Left lobe of liver (tissue), 2 donors: ENCODE data around the gene SUFU. TPM values are rescaled to one million over a fixed set of nuclear protein-coding genes. Genes with fewer than 3 reads are reported as not detected.
"Not testable (repeated sequence)": the region's sequence is repeated elsewhere in the genome, so short reads cannot be mapped to it uniquely, and the experiment has no call there.

ENCODE experiments used
- ATAC-seq: fragments of 200-7000 bp; cut with Tn5 transposase; one replicate; pipeline ENCODE4 v1.9.1; 2020; ENCODE audit warnings: mild to moderate bottlenecking, moderate library complexity
- DNase-seq: peaks from one replicate; pipeline ENCODE4 v3.0.0-alpha.2; 2020; ENCODE audit warnings: low spot score
- total RNA-seq: library from RNA; stranded (reverse); gene quantifications from one replicate; pipeline ENCODE4 v1.2.1, GENCODE V29; 2021
- donor health status: DM: no; HTN: no; CAD: no; lungs with moderate emphysema.
- donor health status: DM: no; HTN: yes; CAD: no.

Gene SUFU
- total RNA-seq, 1 donor from 2014 or later, result 6.8 TPM

- ATAC-seq, result no peak
- no peak for DNase-seq
These were observed 27.2 kb upstream of the SUFU start for GRCh38 chr10:102476466-102477141.

DNA sequence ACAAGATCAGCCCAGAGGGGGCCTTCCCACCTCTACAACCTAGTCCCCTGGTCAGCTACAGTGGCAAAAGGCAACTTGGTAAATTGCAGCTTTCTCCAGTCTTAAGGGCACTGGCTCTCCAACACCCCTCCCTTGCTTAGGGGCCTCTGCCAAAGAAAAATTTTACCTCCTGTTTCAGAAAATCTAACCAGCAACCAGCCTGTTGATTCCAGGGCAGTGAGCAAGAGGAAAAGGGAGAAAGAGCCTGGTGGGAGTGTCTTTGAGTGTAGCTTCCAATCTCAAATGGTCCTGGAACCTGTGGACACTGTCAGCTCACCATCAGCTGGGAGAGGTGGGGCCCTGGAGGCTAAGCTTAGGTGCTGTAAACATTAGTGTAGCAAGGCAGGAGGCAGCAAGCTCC, 24.1 kb upstream of the SUFU start:
- ATAC-seq (no peak), DNase-seq (no peak)

DNA sequence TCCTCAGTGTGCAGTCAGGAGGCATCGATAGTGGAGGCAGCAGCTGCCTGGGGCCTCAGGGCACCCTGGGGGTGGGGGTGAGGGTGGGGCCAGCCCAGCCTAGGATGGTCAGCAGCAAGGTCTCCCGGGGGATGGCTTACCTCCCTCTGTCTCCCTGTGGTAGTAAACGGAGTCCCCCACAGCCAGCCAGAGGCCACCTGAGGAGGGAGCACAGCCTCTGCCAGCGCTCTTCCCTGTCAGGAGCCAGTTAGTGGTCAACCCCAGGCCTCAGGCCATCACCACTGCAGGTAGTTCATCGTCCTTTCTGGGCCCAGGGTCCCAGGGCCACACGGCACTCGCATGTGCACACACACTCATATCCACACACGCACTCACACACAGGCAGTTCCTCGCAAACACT, 23.4 kb upstream of the SUFU start:
- ATAC-seq, result no peak

GRCh38 chr10:102484021-102484420, 19.8 kb upstream of the SUFU start:
- ATAC-seq (no peak), DNase-seq (no peak)

More for the DNA sequence above, 23.4 kb upstream of the SUFU start:
- DNase-seq, result no peak

GRCh38 chr10:102485093-102485784, 18.5 kb upstream of the SUFU start:
- DNase-seq (no peak), ATAC-seq (no peak)

- ATAC-seq (no peak), DNase-seq (no peak)
These were observed 12.6 kb upstream of the SUFU start for GRCh38 chr10:102491136-102491535.

GRCh38 chr10:102492344-102492939, 11.3 kb upstream of the SUFU start:
- no peak for DNase-seq
- ATAC-seq, result no peak

GRCh38 chr10:102492983-102493382, 10.8 kb upstream of the SUFU start:
- peak; percentile 66 for ATAC-seq
- DNase-seq, result no peak

DNA sequence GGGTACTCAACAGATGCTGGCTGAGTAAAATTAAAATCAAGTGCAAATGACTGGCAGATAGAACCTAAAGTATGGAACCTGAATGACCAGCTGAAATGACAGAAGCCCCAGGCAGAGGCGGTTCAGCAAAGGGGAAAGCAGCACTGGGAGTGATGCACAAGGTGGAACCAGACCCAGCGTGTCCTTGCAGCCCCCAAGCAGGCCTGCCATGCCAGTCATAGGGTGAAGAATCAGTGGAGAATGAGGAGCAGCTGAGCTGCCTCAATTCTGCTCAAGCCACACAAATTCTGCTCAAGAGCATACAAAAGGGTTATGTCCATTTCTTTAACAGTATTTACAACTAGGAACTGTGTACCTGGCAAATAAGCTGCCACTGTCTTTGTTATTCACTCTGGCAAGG, 10.0 kb upstream of the SUFU start:
- no peak for DNase-seq
- ATAC-seq, result no peak

- ATAC-seq, result no peak
These were observed 6.2 kb upstream of the SUFU start for GRCh38 chr10:102497545-102497944.

GRCh38 chr10:102499356-102499755, 4.4 kb upstream of the SUFU start:
- no peak for DNase-seq

More at GRCh38 chr10:102497545-102497944, 6.2 kb upstream of the SUFU start:
- no peak for DNase-seq

DNA sequence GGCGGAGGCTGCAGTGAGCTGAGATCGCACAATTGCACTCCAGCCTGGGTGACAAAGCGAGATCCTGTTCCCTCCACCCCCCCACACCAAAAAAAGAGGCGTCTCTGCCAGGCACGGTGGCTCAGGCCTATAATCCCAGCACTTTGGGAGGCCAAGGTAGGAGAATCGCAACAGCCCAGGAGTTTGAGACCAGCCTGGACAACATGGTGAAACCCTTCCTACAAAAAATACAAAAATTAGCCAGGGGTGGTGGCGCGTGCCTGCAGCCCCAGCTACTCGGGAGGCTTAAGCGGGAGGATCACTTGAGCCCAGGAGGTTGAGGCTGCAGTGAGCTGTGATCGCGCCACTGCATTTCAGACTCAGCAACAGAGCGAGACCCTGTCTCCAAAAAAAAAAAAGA, 3.1 kb upstream of the SUFU start:
- not testable (repeated sequence) for ATAC-seq, DNase-seq

More at GRCh38 chr10:102499356-102499755, 4.4 kb upstream of the SUFU start:
- ATAC-seq, result no peak

- DNase-seq (no peak), ATAC-seq (no peak)
These were observed 2.4 kb upstream of the SUFU start for GRCh38 chr10:102501201-102502028.

- peak; percentile 100 for DNase-seq
- peak; percentile 76 for ATAC-seq
These were observed 1.8 kb upstream of the SUFU start for GRCh38 chr10:102502029-102502336.

GRCh38 chr10:102502337-102503151, 1.2 kb upstream of the SUFU start, which contains the start of gene ACTR1A:
Gene ACTR1A, minus strand, starts transcription at chr10:102502712. Its CDS starts 65 bp downstream, at chr10:102502647.
- DNase-seq, result peak; percentile 98
- ATAC-seq, result peak; percentile 77

DNA sequence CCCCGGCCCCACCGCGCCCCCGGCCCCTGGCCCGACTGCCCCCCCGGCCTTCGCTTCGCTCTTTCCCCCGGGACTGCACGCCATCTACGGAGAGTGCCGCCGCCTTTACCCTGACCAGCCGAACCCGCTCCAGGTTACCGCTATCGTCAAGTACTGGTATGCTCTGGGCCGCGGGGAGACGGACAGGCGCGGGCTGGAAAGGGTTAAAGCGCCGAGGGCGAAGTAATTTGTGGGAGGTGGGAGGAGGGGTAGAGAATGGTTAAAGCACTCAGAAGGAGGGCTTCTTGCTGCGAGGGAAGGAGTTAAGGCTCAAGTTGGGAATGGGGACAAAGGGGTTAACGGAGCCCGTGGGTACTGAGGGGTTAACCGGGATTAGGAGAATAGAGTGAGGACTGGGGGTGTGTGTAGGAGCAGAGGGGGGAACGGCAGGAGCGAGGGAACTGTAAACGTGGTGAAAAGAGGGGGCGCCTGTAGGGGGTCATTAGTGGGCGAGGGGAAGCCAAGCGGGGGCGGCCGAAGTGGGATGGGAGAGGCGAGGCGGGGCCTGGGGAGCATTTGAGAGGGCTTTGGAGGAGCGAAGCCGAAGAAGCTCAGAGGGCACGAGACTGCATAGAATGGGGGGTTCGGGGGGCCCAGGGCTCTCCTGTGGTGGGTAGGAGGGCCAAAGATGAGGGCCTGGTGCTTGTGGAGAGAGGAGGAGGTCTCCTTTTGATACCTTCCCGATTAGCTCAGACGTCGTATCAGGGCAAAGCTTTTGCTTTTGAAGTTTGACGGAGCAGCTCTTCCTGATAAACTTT, 605 bp downstream of the SUFU start:
- ATAC-seq, result no peak
- peak; percentile 58 for DNase-seq

- ATAC-seq (no peak), DNase-seq (no peak)
These were observed 1.2 kb downstream of the SUFU start for GRCh38 chr10:102504976-102505300.

DNA sequence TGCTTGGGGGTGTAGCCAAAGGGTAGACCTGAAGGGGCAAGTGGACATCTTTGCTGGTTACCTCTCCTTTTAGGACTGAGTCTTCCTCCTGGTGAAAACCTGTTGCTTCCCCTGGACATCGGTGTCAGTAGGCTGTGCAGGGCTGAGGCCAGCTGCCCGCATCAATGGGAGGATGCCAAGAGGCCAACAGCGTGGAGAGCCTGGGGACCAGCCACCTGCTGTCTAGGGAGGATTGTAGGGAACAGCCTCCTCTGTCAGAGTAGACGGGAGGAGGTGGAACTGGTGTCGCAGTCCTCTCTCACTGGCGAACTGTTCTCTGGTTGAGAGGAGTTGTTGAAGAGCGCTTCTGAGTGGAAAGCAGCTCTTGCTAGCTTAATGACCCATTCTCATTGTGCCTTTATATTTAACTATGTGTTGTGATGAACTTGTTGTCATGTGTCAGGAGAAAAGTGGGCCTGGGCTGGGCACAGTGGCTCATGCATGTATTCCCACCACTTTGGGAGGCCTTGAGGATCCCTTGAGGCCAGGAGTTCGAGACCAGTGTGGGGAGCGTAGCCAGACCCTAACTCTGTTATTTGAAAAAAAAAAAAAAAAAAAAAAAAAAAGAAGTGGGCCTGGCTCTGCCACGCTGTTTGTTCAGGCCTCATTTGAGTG, 1.8 kb downstream of the SUFU start:
- DNase-seq, result no peak

GRCh38 chr10:102507521-102507920, 3.7 kb downstream of the SUFU start:
- ATAC-seq (no peak), DNase-seq (no peak)

More for the DNA sequence above, 1.8 kb downstream of the SUFU start:
- ATAC-seq, result no peak
